ENCODE results near the gene SLC12A3.

DNA sequence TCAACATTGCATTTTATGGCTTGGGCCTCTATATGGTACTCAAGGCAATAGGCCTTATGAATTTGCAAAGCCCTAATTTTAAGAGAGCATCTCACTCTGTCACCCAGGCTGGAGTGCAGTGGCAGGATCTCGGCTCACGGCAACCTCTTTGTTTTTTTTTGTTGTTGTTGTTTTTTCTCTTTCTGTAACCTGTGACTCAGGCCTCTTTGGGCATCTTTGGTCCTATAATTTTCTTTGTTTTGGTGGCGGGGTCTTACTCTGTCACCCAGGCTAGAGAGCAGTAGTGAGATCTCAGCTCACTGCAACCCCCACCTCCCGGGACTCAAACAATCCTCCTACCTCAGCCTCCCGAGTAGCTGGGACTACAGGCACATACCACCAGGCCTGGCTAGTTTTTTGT is 45.1 kb downstream of the SLC12A3 start:
- TF ChIP-seq, protein P1, sequence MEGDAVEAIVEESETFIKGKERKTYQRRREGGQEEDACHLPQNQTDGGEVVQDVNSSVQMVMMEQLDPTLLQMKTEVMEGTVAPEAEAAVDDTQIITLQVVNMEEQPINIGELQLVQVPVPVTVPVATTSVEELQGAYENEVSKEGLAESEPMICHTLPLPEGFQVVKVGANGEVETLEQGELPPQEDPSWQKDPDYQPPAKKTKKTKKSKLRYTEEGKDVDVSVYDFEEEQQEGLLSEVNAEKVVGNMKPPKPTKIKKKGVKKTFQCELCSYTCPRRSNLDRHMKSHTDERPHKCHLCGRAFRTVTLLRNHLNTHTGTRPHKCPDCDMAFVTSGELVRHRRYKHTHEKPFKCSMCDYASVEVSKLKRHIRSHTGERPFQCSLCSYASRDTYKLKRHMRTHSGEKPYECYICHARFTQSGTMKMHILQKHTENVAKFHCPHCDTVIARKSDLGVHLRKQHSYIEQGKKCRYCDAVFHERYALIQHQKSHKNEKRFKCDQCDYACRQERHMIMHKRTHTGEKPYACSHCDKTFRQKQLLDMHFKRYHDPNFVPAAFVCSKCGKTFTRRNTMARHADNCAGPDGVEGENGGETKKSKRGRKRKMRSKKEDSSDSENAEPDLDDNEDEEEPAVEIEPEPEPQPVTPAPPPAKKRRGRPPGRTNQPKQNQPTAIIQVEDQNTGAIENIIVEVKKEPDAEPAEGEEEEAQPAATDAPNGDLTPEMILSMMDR (IDR thresholded peaks at IDR 0.05; ENCODE audit: low read depth, low read length) = no peak
- TF ChIP-seq, protein P2, sequence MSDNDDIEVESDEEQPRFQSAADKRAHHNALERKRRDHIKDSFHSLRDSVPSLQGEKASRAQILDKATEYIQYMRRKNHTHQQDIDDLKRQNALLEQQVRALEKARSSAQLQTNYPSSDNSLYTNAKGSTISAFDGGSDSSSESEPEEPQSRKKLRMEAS (IDR thresholded peaks at IDR 0.05; ENCODE audit: low read depth, low read length) = no peak
- TF ChIP-seq POLR2A (IDR thresholded peaks at IDR 0.05; ENCODE audit: extremely low read depth, insufficient read length) (no peak), MYC (IDR thresholded peaks at IDR 0.05; ENCODE audit: low read depth, low read length) (no peak)

Data from NB4 (cell line).